K562 (cell line): ENCODE results near the gene CCDC175. TPM values are rescaled to one million over a fixed set of nuclear protein-coding genes. Genes with fewer than 3 reads are reported as not detected.
A peak's percentile ranks its signal among the peaks of the same experiment; 100 is the strongest.

Experiments
- ATAC-seq: fragments of 200-7000 bp; cut with Tn5 transposase; 3 replicates; pipeline ENCODE4 v1.9.1; 2020; ENCODE audit warnings: moderate library complexity
- BruUV-seq: library from RNA; stranded (reverse); fragments of 400-500 nt; replicated peaks from 2 replicates; lab custom pipeline; 2021; lab: Mats Ljungman, UMichigan
- CTCF ChIA-PET: fragments of 300-600 bp; formaldehyde crosslinking; extraction: SDS; loops from one replicate; lab custom pipeline; 2021; ENCODE audit warnings: low intra/inter-chr PET ratio; lab: Yijun Ruan, JAX
- POLR2A ChIA-PET: fragments of 300-600, 350-650 bp; sonication (Branson Sonifier 250); formaldehyde crosslinking; extraction: SDS; loops from one replicate; lab custom pipeline; 2021; ENCODE audit warnings: antibody characterized with exemption, inconsistent platforms; lab: Yijun Ruan, JAX
- DNase-seq, 4 experiments: peaks; one replicate each; pipeline versions ENCODE4 v3.0.0 to v3.0.0-alpha.2; 2011 to 2018; ENCODE audit warnings: low spot score in 3 of 4, mixed read lengths in 3 of 4; ENCODE audit errors: extremely low read depth in 1 of 4
- FAIRE-seq: peaks from 2 replicates; lab custom pipeline; 2011; peaks lifted over from hg19 to GRCh38; lab: Jason Lieb, UNC
- H2AFZ ChIP-seq: 2 replicates; pipeline ENCODE4 v1.6.0; 2011; ENCODE audit warnings: low read depth, low read length, control low read depth, inconsistent platforms
- H3K27ac ChIP-seq: fragments of 200-600 bp; 3 replicates; pipeline ENCODE4 v1.8.0; 2011; ENCODE audit warnings: low read depth, mild to moderate bottlenecking, control low read depth, inconsistent platforms, low read length, moderate library complexity, mixed read lengths; ENCODE audit errors: extremely low read depth
- H3K27me3 ChIP-seq, 2 experiments: fragments of 300-600 bp in 1 of 2; 2 replicates in 1 of 2; 3 replicates in 1 of 2; pipeline versions ENCODE4 v1.6.0 to v1.8.0; 2011; ENCODE audit warnings: inconsistent platforms in 2 of 2, low read length in 2 of 2, mild to moderate bottlenecking in 1 of 2, mixed read lengths in 1 of 2, moderate library complexity in 1 of 2; ENCODE audit not compliant: control insufficient read depth in 2 of 2, insufficient read depth in 2 of 2
- H3K36me3 ChIP-seq: fragments of 300-600 bp; 3 replicates; pipeline ENCODE4 v1.8.0; 2011; ENCODE audit warnings: mild to moderate bottlenecking, low read length, inconsistent platforms; ENCODE audit not compliant: control insufficient read depth, insufficient read depth
- H3K4me1 ChIP-seq, 2 experiments: fragments of 200-600 bp in 1 of 2; replicated peaks in 1 of 2; 2 replicates in 1 of 2; 3 replicates in 1 of 2; pipeline versions ENCODE4 v1.5.1 to v1.8.0; 2011; ENCODE audit warnings: inconsistent platforms in 2 of 2, low read length in 2 of 2, mild to moderate bottlenecking in 1 of 2, mixed read lengths in 1 of 2, moderate library complexity in 1 of 2; ENCODE audit not compliant: control insufficient read depth in 2 of 2, insufficient read depth in 2 of 2
- H3K4me2 ChIP-seq: 2 replicates; pipeline ENCODE4 v1.6.1; 2011; ENCODE audit warnings: low read length, control low read depth, inconsistent platforms, mixed read lengths; ENCODE audit not compliant: insufficient read depth
- H3K4me3 ChIP-seq: fragments of 200-600 bp; sonication (generic), shearing (Covaris generic); 2 replicates; pipeline ENCODE4 v1.5.1; 2016; ENCODE audit warnings: control low read depth, inconsistent platforms
- H3K79me2 ChIP-seq: fragments of 200-600 bp; 3 replicates; pipeline ENCODE4 v1.8.0; 2011; ENCODE audit warnings: low read length, inconsistent platforms; ENCODE audit not compliant: control insufficient read depth, insufficient read depth
- H3K9ac ChIP-seq, 2 experiments: 2 replicates each; pipeline versions ENCODE4 v1.6.0 to v1.6.1; 2011; ENCODE audit warnings: low read depth in 2 of 2, low read length in 2 of 2, control low read depth in 1 of 2, inconsistent platforms in 1 of 2, mild to moderate bottlenecking in 1 of 2, mixed read lengths in 1 of 2; ENCODE audit not compliant: insufficient read depth in 1 of 2
- H3K9me1 ChIP-seq: one replicate; pipeline ENCODE4 v1.6.0; 2011; ENCODE audit warnings: inconsistent platforms, mild to moderate bottlenecking, low read length, moderate library complexity; ENCODE audit not compliant: control insufficient read depth, insufficient read depth
- H3K9me3 ChIP-seq: replicated peaks from 2 replicates; pipeline ENCODE4 v1.5.1; 2011; ENCODE audit warnings: low read depth, low read length, inconsistent platforms; ENCODE audit not compliant: control insufficient read depth, insufficient read depth
- H4K20me1 ChIP-seq: replicated peaks from 2 replicates; pipeline ENCODE4 v1.6.1; 2011; ENCODE audit warnings: low read length, inconsistent platforms, mixed read lengths; ENCODE audit not compliant: control insufficient read depth, insufficient read depth
- DEAF1 ChIP-seq: fragments of 450-650 bp; formaldehyde crosslinking; IDR thresholded peaks from 2 replicates; pipeline ENCODE4 v1.4.0; 2020; ENCODE audit warnings: mild to moderate bottlenecking, moderate library complexity
- MXD1 ChIP-seq: fragments of 250-450 bp; sonication (Bioruptor Pico); IDR thresholded peaks from 2 replicates; pipeline ENCODE4 v1.8.0; 2021; ENCODE audit warnings: borderline replicate concordance, mild to moderate bottlenecking, moderate library complexity; ENCODE audit not compliant: poor library complexity, severe bottlenecking
- RBM25 ChIP-seq: fragments of 200-400 bp; formaldehyde crosslinking; IDR thresholded peaks from 2 replicates; pipeline ENCODE4 v1.6.1; 2018; ENCODE audit warnings: low read length, low read depth, moderate library complexity; ENCODE audit not compliant: severe bottlenecking
- SP2 ChIP-seq: IDR thresholded peaks from 2 replicates; pipeline ENCODE4 v1.6.1; 2011; ENCODE audit warnings: mild to moderate bottlenecking, low read depth, low read length, moderate library complexity; ENCODE audit not compliant: poor library complexity, severe bottlenecking; ENCODE audit errors: extremely low read depth
- ZC3H4 ChIP-seq: sonication (generic); formaldehyde crosslinking; IDR thresholded peaks from 2 replicates; pipeline ENCODE4 v1.9.0; 2021; ENCODE audit warnings: missing genetic modification reagents, borderline replicate concordance
- ZNF184 ChIP-seq: sonication (generic); formaldehyde crosslinking; IDR thresholded peaks from 2 replicates; pipeline ENCODE4 v1.5.0; 2020; ENCODE audit warnings: missing genetic modification reagents
- WGBS: fragments of 100-300 bp; shearing (Covaris generic); methylation state at CpG from one replicate; pipeline ENCODE4 v1.1.6; 2016; ENCODE audit warnings: low coverage, mixed read lengths; ENCODE audit not compliant: insufficient coverage; ENCODE audit errors: missing lambda C conversion rate; 5-methylcytosine and 5-hydroxymethylcytosine counted together
- in situ Hi-C: fragments of 300-500 bp; cut with MboI; formaldehyde crosslinking; loops from 4 replicates; pipeline ENCODE4 v1.15.0; 2018; ENCODE audit warnings: inconsistent platforms, mixed read lengths
- intact Hi-C: fragments of 100-400 bp; cut with micrococcal nuclease; formaldehyde crosslinking; loops from 2 replicates; pipeline ENCODE4 v1.14.2; 2022
- polyA plus RNA-seq, 8 experiments: library from polyadenylated mRNA; depleted of rRNA in 4 of 8; stranded (reverse) in 5 of 8; unstranded in 3 of 8; fragments of >200 nt; fragmentation: Nextera tagmentation in 2 of 8; fragmentation: Illumina TruSeq in 1 of 8; extraction: Ambion mirVana in 2 of 8; extraction: Trizol in 1 of 8; gene quantifications; 2 replicates each; pipeline versions ENCODE4 v1.2.1 to v1.2.3, GENCODE V29; 2011 to 2014; ENCODE audit warnings: inconsistent platforms in 1 of 8, missing spikeins in 1 of 8
- total RNA-seq, 7 experiments: library from RNA; depleted of rRNA in 6 of 7; stranded (reverse); fragments of >200 nt in 6 of 7; fragmentation: Illumina TruSeq in 2 of 7; extraction: Trizol in 2 of 7; gene quantifications; 2 replicates each; pipeline versions ENCODE4 v1.2.1 to v1.2.3, GENCODE V29; 2011 to 2021; ENCODE audit warnings: low replicate concordance in 1 of 7
- TF ChIP-seq, protein P1 (sequence below): fragments of 450-650 bp; IDR thresholded peaks from 2 replicates; pipeline ENCODE4 v1.6.1; 2018; ENCODE audit warnings: mild to moderate bottlenecking, low read depth; ENCODE audit not compliant: partially characterized antibody
- TF ChIP-seq, protein P2 (sequence below): fragments of 450-650 bp; IDR thresholded peaks from 2 replicates; pipeline ENCODE4 v1.6.1; 2016; ENCODE audit warnings: borderline replicate concordance

CCDC175 gene
- total and polyA plus RNA-seq, 9 of the 15 experiments (the other 6 are each of a cell fraction or from before 2014, with no cell fraction given): not detected

DNA sequence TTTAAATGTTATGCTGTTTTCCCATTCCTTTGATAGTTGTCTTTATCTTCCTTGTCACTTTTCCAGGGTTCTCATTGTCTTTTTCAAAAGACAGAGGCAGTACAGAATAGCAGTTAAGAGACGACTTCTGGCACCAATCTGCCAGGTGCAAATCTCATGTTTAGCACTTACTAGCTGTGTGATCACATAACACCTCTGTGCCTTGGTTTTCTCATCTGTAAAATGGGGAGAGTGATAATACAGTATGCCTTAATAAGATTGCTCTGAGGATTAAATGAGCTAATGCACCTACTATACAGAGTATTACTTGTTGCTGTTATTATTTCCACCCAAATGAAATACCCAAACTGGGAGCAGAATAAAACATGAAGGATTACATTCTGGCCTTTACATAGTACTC lies 116.2 kb downstream of the CCDC175 start:
- POLR2A ChIA-PET: no interaction called here
- CTCF ChIA-PET: no interaction called here
- no peak for FAIRE-seq

GRCh38 chr14:59458486-59458885 lies 118.1 kb downstream of the CCDC175 start:
- no peak overlapping the region for H3K4me3 ChIP-seq
- no peak for ATAC-seq
- 92% methylated on average over 1 of the region's 2 CpGs for WGBS
- no TSS peak for BruUV-seq
- in situ Hi-C loops (no loop called here), intact Hi-C loops (no loop called here)
- DNase-seq: no peak
- H3K9me1 ChIP-seq: no peaks in the 10 kb centered on the region
- CTCF ChIA-PET: no interaction called here
- POLR2A ChIA-PET: no interaction called here
- FAIRE-seq: no peak
- no peaks in the 10 kb centered on the region for H3K79me2 ChIP-seq
- no peaks in the 10 kb centered on the region for H3K27me3 ChIP-seq
- peaks cover 17% of the 10 kb centered on the region for H3K36me3 ChIP-seq
- H3K4me2 ChIP-seq: no peak overlapping the region
- no peaks in the 10 kb centered on the region for H4K20me1 ChIP-seq
- H3K27ac ChIP-seq: no peak overlapping the region
- no peaks in the 10 kb centered on the region for H3K4me1 ChIP-seq
- no peaks in the 10 kb centered on the region for H3K9me3 ChIP-seq
- no peak overlapping the region for H3K9ac ChIP-seq
- H2AFZ ChIP-seq: no peak overlapping the region
- TF ChIP-seq SP2 (no peak), ZNF184 (no peak), ZC3H4 (no peak), MXD1 (CRISPR knock-in tag) (no peak)
- TF ChIP-seq, protein P1, sequence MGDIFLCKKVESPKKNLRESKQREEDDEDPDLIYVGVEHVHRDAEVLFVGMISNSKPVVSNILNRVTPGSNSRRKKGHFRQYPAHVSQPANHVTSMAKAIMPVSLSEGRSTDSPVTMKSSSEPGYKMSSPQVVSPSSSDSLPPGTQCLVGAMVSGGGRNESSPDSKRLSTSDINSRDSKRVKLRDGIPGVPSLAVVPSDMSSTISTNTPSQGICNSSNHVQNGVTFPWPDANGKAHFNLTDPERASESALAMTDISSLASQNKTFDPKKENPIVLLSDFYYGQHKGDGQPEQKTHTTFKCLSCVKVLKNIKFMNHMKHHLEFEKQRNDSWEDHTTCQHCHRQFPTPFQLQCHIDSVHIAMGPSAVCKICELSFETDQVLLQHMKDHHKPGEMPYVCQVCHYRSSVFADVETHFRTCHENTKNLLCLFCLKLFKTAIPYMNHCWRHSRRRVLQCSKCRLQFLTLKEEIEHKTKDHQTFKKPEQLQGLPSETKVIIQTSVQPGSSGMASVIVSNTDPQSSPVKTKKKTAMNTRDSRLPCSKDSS: no peak
- TF ChIP-seq, protein P2, sequence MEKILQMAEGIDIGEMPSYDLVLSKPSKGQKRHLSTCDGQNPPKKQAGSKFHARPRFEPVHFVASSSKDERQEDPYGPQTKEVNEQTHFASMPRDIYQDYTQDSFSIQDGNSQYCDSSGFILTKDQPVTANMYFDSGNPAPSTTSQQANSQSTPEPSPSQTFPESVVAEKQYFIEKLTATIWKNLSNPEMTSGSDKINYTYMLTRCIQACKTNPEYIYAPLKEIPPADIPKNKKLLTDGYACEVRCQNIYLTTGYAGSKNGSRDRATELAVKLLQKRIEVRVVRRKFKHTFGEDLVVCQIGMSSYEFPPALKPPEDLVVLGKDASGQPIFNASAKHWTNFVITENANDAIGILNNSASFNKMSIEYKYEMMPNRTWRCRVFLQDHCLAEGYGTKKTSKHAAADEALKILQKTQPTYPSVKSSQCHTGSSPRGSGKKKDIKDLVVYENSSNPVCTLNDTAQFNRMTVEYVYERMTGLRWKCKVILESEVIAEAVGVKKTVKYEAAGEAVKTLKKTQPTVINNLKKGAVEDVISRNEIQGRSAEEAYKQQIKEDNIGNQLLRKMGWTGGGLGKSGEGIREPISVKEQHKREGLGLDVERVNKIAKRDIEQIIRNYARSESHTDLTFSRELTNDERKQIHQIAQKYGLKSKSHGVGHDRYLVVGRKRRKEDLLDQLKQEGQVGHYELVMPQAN: no peak

More for the DNA sequence above, 116.2 kb downstream of the CCDC175 start:
- Histone ChIP-seq H3K4me1 (no peaks in the 10 kb centered on the region), H3K36me3 (peaks cover 21% of the 10 kb centered on the region), H3K4me2 (no peak overlapping the region), H3K79me2 (no peaks in the 10 kb centered on the region), H4K20me1 (no peaks in the 10 kb centered on the region), H3K27ac (no peak overlapping the region), H3K4me3 (no peak overlapping the region), H3K9ac (no peak overlapping the region), H3K9me1 (no peaks in the 10 kb centered on the region), H3K9me3 (no peaks in the 10 kb centered on the region), H2AFZ (no peak overlapping the region), H3K27me3 (no peaks in the 10 kb centered on the region)
- intact Hi-C loops: no loop called here
- BruUV-seq: no TSS peak
- DNase-seq (no peak), ATAC-seq (no peak)
- no peak for TF ChIP-seq DEAF1 (CRISPR knock-in tag)
- TF ChIP-seq RBM25: peak; percentile 71
- 57% methylated on average over 1 of the region's 1 CpG for WGBS
- in situ Hi-C loops: no loop called here
